B cell (primary cell): ENCODE measurements around the gene NDUFAF2.

Experiments used
- EZH2 ChIP-seq: IDR thresholded peaks from 2 replicates; pipeline ENCODE4 v1.6.1; 2012; ENCODE audit warnings: borderline replicate concordance, low read depth, mild to moderate bottlenecking, moderate library complexity, low read length; ENCODE audit not compliant: insufficient read depth, poor library complexity, severe bottlenecking
- TF ChIP-seq, protein P1 (sequence below): fragments of 200-600 bp; IDR thresholded peaks from one replicate; pipeline ENCODE4 v1.8.0; 2022; ENCODE audit warnings: antibody characterized with exemption, mild to moderate bottlenecking

DNA sequence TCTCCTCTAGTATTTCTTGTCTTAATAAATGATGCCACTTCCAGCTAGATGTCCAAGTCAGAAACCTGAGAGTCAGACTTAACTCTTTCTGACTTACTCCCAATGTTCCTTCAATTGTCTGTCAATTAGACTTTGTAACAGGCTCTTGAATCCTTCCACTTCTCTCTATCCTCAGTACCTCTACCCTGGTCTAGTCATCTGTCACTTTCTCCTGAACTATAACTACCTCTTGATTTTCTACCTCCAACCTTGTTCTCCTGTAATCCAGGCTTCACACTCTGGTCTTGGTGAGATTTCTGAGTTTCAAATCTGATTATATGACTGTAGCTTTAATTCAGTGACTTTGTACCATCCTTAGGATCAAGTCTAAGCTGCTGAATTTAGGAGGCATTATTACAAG is 64.9 kb downstream of the NDUFAF2 start:
- TF ChIP-seq, protein P1, sequence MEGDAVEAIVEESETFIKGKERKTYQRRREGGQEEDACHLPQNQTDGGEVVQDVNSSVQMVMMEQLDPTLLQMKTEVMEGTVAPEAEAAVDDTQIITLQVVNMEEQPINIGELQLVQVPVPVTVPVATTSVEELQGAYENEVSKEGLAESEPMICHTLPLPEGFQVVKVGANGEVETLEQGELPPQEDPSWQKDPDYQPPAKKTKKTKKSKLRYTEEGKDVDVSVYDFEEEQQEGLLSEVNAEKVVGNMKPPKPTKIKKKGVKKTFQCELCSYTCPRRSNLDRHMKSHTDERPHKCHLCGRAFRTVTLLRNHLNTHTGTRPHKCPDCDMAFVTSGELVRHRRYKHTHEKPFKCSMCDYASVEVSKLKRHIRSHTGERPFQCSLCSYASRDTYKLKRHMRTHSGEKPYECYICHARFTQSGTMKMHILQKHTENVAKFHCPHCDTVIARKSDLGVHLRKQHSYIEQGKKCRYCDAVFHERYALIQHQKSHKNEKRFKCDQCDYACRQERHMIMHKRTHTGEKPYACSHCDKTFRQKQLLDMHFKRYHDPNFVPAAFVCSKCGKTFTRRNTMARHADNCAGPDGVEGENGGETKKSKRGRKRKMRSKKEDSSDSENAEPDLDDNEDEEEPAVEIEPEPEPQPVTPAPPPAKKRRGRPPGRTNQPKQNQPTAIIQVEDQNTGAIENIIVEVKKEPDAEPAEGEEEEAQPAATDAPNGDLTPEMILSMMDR = no peak
- TF ChIP-seq EZH2 = no peak
